Cardiac muscle cell (in vitro differentiated cells and primary cell): Measurements from ENCODE around the gene SRSF7. TPM values are rescaled to one million over a fixed set of nuclear protein-coding genes. Genes with fewer than 3 reads are reported as not detected.

Source experiments
- DNase-seq, 2 donors: peaks; one replicate each; pipeline versions ENCODE4 v3.0.0 to v3.0.0-alpha.2; 2010 to 2017; ENCODE audit warnings: low read depth in 1 of 2, low spot score in 1 of 2
- H3K27ac ChIP-seq: fragments of 200-600 bp; sonication (generic); 2 replicates; pipeline ENCODE4 v1.5.1; 2016
- H3K27me3 ChIP-seq: fragments of 200-600 bp; sonication (generic); 2 replicates; pipeline ENCODE4 v1.6.0; 2016; ENCODE audit warnings: control low read depth
- H3K36me3 ChIP-seq: fragments of 200-600 bp; sonication (generic); 2 replicates; pipeline ENCODE4 v1.5.1; 2016; ENCODE audit warnings: control low read depth
- H3K4me1 ChIP-seq: fragments of 200-600 bp; sonication (generic); 2 replicates; pipeline ENCODE4 v1.8.1; 2017; ENCODE audit warnings: low read depth, mild to moderate bottlenecking, mixed run types
- H3K4me3 ChIP-seq: fragments of 200-600 bp; sonication (generic); 2 replicates; pipeline ENCODE4 v1.5.1; 2016; ENCODE audit warnings: mild to moderate bottlenecking
- H3K9me3 ChIP-seq: fragments of 200-600 bp; sonication (generic); 2 replicates; pipeline ENCODE4 v1.5.1; 2017; ENCODE audit warnings: low read depth, mild to moderate bottlenecking, control low read depth
- CTCF ChIP-seq: IDR thresholded peaks from 2 replicates; pipeline ENCODE4 v1.5.1; 2012; ENCODE audit warnings: low read depth, mild to moderate bottlenecking, low read length
- polyA plus RNA-seq: library from polyadenylated mRNA; unstranded; fragments of >200 nt; fragmentation: Nextera tagmentation; extraction: Ambion mirVana; gene quantifications from 2 replicates; pipeline ENCODE4 v1.2.1, GENCODE V29; 2016
- total RNA-seq: library from RNA; depleted of rRNA; stranded (reverse); fragments of >200 nt; gene quantifications from 2 replicates; pipeline ENCODE4 v1.2.3, GENCODE V29; 2016

Gene SRSF7
- total and polyA plus RNA-seq, 2 experiments from 2014 or later = 118 to 136 TPM

- DNase-seq = no peak
- Histone ChIP-seq H3K27me3 (no peaks in the 10 kb centered on the region), H3K4me1 (no peaks in the 10 kb centered on the region), H3K4me3 (no peak overlapping the region), H3K27ac (no peak overlapping the region), H3K9me3 (no peaks in the 10 kb centered on the region), H3K36me3 (no peaks in the 10 kb centered on the region)
- no peak for TF ChIP-seq CTCF
Measured at GRCh38 chr2:38698467-38699003, 52.6 kb downstream of the SRSF7 start.

DNA sequence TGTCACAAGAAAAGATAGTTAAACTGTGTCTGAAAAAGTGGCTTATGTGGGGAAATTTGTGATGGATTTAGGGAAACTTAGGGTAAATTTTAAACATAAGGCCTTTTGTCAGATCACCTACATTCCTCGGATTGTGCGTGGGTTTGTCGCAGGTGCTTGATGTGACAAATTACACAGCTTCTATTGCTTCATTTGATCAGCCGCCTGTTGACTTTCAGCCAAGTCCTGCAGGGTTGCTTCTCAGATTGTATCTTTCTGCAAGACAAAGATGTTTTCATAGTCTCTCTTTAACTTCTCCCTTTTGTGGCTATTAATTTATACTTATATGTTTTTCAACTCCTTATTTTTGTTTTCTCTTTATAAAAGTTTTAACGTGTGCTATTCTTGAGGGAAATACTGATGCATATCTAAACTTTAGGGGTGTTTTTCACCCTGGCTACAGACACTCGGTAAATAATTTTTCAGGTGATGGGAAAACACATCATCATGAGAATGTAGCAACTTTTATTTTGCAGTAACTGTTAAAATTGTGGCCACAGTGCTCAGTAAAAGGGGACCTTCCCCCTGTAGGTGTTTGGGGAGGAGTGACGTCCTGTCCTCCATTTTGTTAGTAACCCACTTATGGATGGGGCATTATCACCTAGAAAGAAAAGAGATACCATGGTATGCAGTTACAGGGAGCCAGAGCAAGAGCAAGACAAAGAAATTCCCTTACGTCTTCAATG is 53.9 kb downstream of the SRSF7 start:
- no peaks in the 10 kb centered on the region for H3K27me3 ChIP-seq
- no peak for TF ChIP-seq CTCF
- H3K4me3 ChIP-seq = no peak overlapping the region
- no peak for DNase-seq
- no peak overlapping the region for H3K27ac ChIP-seq
- H3K4me1 ChIP-seq = no peaks in the 10 kb centered on the region
- no peaks in the 10 kb centered on the region for H3K36me3 ChIP-seq
- no peaks in the 10 kb centered on the region for H3K9me3 ChIP-seq

Other genes with a start within 250 kb of the SRSF7 start
- 51.3 and 76.2 TPM in 2 replicates for gene HNRNPLL, start 148.4 kb downstream of the SRSF7 start, total RNA-seq
- 65.4 and 80.2 TPM in 2 replicates for gene HNRNPLL, start 148.4 kb downstream of the SRSF7 start, polyA plus RNA-seq
- 46.0 and 60.9 TPM in 2 replicates for gene GALM, start 85.2 kb downstream of the SRSF7 start, total RNA-seq
- 47.4 and 50.4 TPM in 2 replicates for gene GALM, start 85.2 kb downstream of the SRSF7 start, polyA plus RNA-seq
- gene GEMIN6, start 26.8 kb upstream of the SRSF7 start, total RNA-seq = 8.8 and 10.5 TPM in 2 replicates
- gene GEMIN6, start 26.8 kb upstream of the SRSF7 start, polyA plus RNA-seq = 18.0 and 18.5 TPM in 2 replicates
- gene DHX57, start 124.6 kb upstream of the SRSF7 start, total RNA-seq = 13.3 and 23.0 TPM in 2 replicates
- gene DHX57, start 124.6 kb upstream of the SRSF7 start, polyA plus RNA-seq = 14.7 and 18.1 TPM in 2 replicates
- 17.8 and 21.1 TPM in 2 replicates for gene MORN2, start 124.6 kb upstream of the SRSF7 start, total RNA-seq
- gene MORN2, start 124.6 kb upstream of the SRSF7 start, polyA plus RNA-seq = 49.3 and 53.1 TPM in 2 replicates
- gene ARHGEF33, start 138.5 kb upstream of the SRSF7 start, total RNA-seq = 0.67 and 1.0 TPM in 2 replicates
- 1.00 and 1.0 TPM in 2 replicates for gene ARHGEF33, start 138.5 kb upstream of the SRSF7 start, polyA plus RNA-seq